GM21619 (cell line): ENCODE results near the gene SLC28A2.

Experiments
- ATAC-seq: cut with Tn5 transposase; IDR thresholded peaks from one replicate; pipeline ENCODE4 v1.9.1; 2021; ENCODE audit not compliant: unreplicated experiment

SLC28A2 gene

DNA sequence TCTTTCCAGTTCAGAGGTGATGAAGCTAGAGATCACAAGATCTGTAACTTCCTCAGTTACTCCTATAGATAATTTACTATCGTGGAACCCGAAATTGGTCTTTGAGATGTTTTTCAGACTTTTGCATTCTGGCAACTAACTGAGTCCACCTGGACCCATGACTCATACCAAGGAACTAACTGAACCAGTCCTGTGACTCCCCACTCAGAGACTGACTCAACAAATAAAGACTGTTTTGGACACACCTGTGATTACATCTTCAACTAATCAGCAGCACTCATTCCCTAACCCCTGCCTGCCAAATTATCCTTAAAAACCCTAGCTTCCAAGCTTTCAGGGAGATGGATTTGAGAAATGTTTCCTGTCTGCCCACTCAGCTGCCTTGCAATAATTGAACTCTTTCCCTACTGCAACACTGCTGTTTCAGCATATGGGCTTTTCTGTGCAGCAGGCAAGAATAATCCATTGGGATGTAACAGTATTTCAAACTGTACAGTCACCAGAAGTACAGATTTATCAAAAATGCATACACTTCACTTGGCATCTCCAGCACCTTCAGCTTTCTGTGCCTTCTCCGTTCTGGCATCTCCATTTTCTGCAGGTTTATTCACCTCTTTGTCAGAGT is 68.7 kb downstream of the SLC28A2 start:
- ATAC-seq = no peak

DNA sequence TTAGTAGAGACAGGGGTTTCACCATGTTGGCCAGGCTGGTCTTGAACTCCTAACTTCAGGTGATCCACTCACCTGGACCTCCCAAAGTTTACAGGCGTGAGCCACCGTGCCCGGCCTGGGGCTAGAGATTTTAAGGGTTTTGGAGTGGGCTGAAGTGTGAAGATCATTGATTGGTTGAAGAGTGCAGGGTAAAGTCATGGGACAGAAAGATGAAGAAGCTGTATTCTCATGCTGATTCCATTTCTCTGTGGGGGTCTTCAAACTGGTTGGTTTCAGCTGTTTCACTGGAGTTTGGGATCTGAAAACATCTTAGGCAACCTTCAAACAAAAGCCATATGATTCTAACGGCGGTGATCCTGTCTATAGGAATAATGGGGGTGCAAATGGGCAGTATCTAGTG is 74.2 kb downstream of the SLC28A2 start:
- ATAC-seq = no peak

DNA sequence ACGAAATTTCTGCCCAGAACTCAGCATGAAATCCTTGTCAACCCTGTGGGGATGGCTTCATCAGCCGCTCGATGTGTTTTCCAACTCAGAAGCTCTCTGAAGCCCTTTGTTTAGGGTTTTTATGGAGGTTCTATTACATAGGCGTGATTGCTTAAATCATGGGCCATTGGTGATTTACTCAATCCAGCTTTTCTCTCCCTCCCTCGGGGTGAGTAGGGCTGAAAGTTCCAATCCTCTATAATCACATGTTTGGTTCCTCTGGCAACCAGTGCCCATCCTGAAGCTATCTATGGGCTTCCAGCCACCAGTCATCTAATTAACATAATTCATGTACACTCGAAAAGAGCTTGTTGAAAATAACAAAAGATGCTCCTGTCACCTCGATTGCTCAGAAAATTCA is 74.7 kb downstream of the SLC28A2 start:
- ATAC-seq = no peak
